Ascending aorta (tissue), 2 donors: ENCODE data around the gene NDUFB4. TPM values are rescaled to one million over a fixed set of nuclear protein-coding genes. Genes with fewer than 3 reads are reported as not detected.
"Not testable (repeated sequence)": the region's sequence is repeated elsewhere in the genome, so short reads cannot be mapped to it uniquely, and the experiment has no call there.

Experiments used
- DNase-seq, 2 donors: peaks; one replicate each; pipeline ENCODE4 v3.0.0-alpha.2; 2019; ENCODE audit warnings: low spot score in 2 of 2
- H3K27ac ChIP-seq, 2 donors: fragments of 200-600 bp; sonication (generic); one replicate each; pipeline ENCODE4 v1.5.1; 2016 to 2017; ENCODE audit warnings: mild to moderate bottlenecking in 1 of 2
- H3K27me3 ChIP-seq: fragments of 200-600 bp; sonication (generic); one replicate; pipeline ENCODE4 v1.5.1; 2017
- H3K36me3 ChIP-seq, 2 donors: fragments of 200-600 bp; sonication (generic); one replicate each; pipeline ENCODE4 v1.5.1; 2016
- H3K4me1 ChIP-seq, 2 donors: fragments of 200-600 bp; sonication (generic); one replicate each; pipeline ENCODE4 v1.5.1; 2016 to 2017; ENCODE audit warnings: mild to moderate bottlenecking in 1 of 2
- H3K4me3 ChIP-seq, 2 donors: fragments of 200-600 bp; sonication (generic); one replicate each; pipeline ENCODE4 v1.5.1; 2016 to 2017; ENCODE audit warnings: mild to moderate bottlenecking in 1 of 2
- H3K9me3 ChIP-seq, 2 donors: fragments of 200-600 bp; sonication (generic); one replicate each; pipeline ENCODE4 v1.5.1; 2016
- CTCF ChIP-seq, 3 experiments: fragments of 200-600 bp in 2 of 3; fragments of 450-650 bp in 1 of 3; sonication (generic) in 2 of 3; IDR thresholded peaks; one replicate each; pipeline ENCODE4 v1.5.1; 2016 to 2019; ENCODE audit warnings: antibody characterized with exemption in 3 of 3, mild to moderate bottlenecking in 1 of 3, moderate library complexity in 1 of 3
- intact Hi-C: fragments of 100-400 bp; cut with DNase I; formaldehyde crosslinking; loops from one replicate; pipeline ENCODE4 v1.15.1; 2023
- total RNA-seq: library from RNA; depleted of rRNA; stranded (reverse); fragments of >200 nt; gene quantifications from one replicate; pipeline ENCODE4 v1.1.0, GENCODE V29; 2016

NDUFB4 gene
- total RNA-seq, 1 donor from 2014 or later = 37.0 TPM

- Histone ChIP-seq H3K27me3 (no peaks in the 10 kb centered on the region), H3K36me3 (no peaks in the 10 kb centered on the region), H3K9me3 (no peaks in the 10 kb centered on the region), H3K4me3 (no peak overlapping the region), H3K27ac (no peak overlapping the region), H3K4me1 (no peaks in the 10 kb centered on the region)
- peak; percentile 11 to 67 for DNase-seq
- TF ChIP-seq CTCF (IDR thresholded peaks at IDR 0.05) = no peak
- intact Hi-C loops = no loop called here
Measured at GRCh38 chr3:120615847-120616609, 19.9 kb downstream of the NDUFB4 start.

- H3K4me3 ChIP-seq, H3K27me3 ChIP-seq, H3K36me3 ChIP-seq, DNase-seq, H3K4me1 ChIP-seq, intact Hi-C loops, H3K27ac ChIP-seq, H3K9me3 ChIP-seq: not testable (repeated sequence)
Measured at GRCh38 chr3:120616745-120617144, 20.6 kb downstream of the NDUFB4 start.

GRCh38 chr3:120622457-120622856 lies 26.3 kb downstream of the NDUFB4 start:
- intact Hi-C loops = no loop called here

GRCh38 chr3:120622870-120623726 lies 27.0 kb downstream of the NDUFB4 start:
- H3K27me3 ChIP-seq = no peaks in the 10 kb centered on the region
- H3K27ac ChIP-seq = no peak overlapping the region
- H3K4me1 ChIP-seq = no peaks in the 10 kb centered on the region
- no peaks in the 10 kb centered on the region for H3K36me3 ChIP-seq
- H3K9me3 ChIP-seq = peaks cover 0 to 7% of the 10 kb centered on the region in 2 donors
- no peak overlapping the region for H3K4me3 ChIP-seq
- intact Hi-C loops = no loop called here
- no peak for TF ChIP-seq CTCF (IDR thresholded peaks at IDR 0.05)
- DNase-seq = no peak

More at GRCh38 chr3:120622457-120622856, 26.3 kb downstream of the NDUFB4 start:
- Histone ChIP-seq H3K36me3 (no peaks in the 10 kb centered on the region), H3K27ac (no peak overlapping the region), H3K4me3 (no peak overlapping the region), H3K9me3 (peaks cover 0 to 7% of the 10 kb centered on the region in 2 donors), H3K27me3 (no peaks in the 10 kb centered on the region), H3K4me1 (no peaks in the 10 kb centered on the region)
- TF ChIP-seq CTCF (IDR thresholded peaks at IDR 0.05) = no peak
- DNase-seq = no peak

GRCh38 chr3:120623727-120624093 lies 27.6 kb downstream of the NDUFB4 start:
- intact Hi-C loops = no loop called here
- H3K4me3 ChIP-seq = no peak overlapping the region
- no peaks in the 10 kb centered on the region for H3K36me3 ChIP-seq
- no peak overlapping the region for H3K27ac ChIP-seq
- DNase-seq = no peak
- no peaks in the 10 kb centered on the region for H3K27me3 ChIP-seq
- TF ChIP-seq CTCF (IDR thresholded peaks at IDR 0.05) = no peak
- no peaks in the 10 kb centered on the region for H3K4me1 ChIP-seq
- H3K9me3 ChIP-seq = peaks cover 0 to 7% of the 10 kb centered on the region in 2 donors

- Histone ChIP-seq H3K4me3 (no peak overlapping the region), H3K36me3 (no peaks in the 10 kb centered on the region), H3K4me1 (no peaks in the 10 kb centered on the region), H3K27ac (no peak overlapping the region), H3K27me3 (no peaks in the 10 kb centered on the region), H3K9me3 (peaks cover 0 to 7% of the 10 kb centered on the region in 2 donors)
- DNase-seq = no peak
- intact Hi-C loops = no loop called here
- no peak for TF ChIP-seq CTCF (IDR thresholded peaks at IDR 0.05)
Measured at GRCh38 chr3:120625159-120625586, 29.0 kb downstream of the NDUFB4 start.
